SHP77 (cell line): ENCODE measurements around the gene SULT2A1.
"Not testable (repeated sequence)": the region's sequence is repeated elsewhere in the genome, so short reads cannot be mapped to it uniquely, and the experiment has no call there.

Experiments used
- DNase-seq, 2 experiments: peaks; one replicate each; lab custom pipeline; 2025; lab: John Stamatoyannopoulos, UW

Gene SULT2A1

DNA sequence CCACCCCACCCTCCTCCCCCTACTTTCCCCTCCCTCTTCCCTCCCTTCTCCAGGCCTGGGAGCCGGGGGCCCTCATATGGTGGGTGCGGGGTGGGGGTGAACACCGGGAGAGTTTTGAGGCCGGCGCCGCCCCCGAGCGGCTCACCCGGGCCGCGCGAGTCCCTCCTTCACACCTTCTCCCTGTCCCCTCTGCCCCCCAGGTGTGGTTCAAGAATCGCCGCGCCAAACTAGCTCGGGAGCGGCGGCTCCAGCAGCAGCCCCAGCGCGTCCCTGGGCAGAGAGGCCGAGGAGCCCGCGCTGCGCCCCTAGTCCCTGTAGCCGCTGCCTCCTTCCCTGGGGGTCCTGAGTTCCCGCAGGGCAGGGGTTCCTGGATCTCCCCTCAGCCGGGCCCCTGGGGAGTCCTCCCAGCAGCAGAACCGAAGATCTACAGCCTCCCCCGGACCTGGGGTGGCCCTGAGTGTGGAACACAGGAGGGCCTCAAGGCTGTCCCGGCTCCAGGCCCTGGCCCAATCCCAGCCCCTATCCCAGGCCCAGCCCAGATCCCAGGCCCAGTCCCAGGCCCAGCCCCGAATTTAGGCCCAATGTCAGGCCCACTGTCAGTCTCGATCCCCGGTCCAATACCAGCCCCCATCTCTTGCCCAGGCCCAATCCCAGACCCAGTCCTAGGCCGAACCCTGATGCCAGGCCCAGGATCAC, 25.4 kb downstream of the SULT2A1 start:
- DNase-seq, result no peak

DNA sequence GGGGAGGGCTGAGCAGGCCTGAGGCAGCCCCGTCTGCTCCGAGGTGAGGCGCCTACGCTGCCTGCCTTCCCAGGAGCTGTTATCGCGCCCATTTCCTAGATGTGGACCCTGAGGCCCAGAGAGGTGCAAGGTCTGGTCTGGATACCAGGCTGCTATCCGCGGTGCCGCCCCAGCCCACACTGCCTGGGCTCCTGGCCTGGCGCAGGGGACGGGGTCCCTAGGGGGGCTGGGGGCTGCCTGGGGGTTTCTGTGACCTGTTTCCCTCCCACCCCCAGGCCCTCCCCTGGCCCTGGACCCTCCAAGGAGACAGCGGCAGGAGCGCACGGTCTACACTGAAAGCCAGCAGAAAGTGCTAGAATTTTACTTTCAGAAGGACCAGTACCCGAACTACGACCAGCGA, 26.3 kb downstream of the SULT2A1 start:
- DNase-seq, result not testable (repeated sequence)

DNA sequence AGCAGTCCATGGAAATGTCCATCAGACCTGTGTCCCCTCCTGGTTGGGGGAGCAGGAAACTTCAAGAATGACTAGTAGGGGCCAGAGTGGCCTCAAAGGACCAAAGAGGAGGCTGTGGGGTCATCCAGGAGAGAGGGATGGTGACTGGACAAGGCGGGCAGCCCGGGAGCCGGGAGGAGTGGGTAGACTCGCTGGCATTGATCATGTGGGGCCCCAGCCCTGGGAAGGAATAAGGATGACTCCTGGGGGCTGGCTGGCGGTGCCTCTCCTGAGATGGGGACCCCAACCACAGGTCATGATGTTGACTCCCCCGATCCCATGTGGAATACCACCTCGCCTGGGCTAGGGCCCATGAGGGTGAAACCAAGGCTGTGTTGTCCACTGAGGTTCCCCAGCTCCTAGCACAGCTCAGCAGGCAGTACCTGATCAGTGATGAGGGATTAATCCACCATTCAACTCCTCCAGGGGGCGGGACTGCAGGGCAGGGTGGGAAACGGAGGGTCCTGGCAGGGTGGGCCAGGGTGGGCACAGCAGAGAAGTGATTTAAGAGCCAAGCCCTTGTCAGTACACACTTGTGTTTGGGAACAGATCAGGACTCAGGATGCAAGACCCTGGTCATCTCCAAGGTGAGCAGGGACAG, 27.3 kb downstream of the SULT2A1 start, which contains the start of gene TPRX2:
Gene TPRX2 (plus strand): TSS at position 590 of the 640 bp plus-strand sequence. CDS start 12 bp downstream, at position 602.
- DNase-seq, result not testable (repeated sequence)

DNA sequence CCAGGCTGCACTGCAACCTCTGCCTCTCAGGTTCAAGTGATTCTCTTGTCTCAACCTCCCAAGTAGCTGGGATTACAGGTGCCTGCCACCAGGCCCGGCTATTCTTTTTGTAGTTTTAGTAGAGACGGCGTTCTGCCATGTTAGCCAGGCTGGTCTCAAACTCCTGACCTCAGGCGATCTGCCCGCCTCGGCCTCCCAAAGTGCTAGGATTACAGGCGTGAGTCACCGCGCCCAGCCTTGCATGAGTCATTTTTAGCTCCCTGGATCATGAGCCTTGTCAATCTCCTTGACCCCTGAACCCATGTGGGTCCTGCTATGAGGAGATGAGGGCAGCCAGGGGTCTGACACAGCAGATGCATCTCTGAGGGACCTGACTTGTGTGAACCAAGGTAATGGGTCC, 27.9 kb downstream of the SULT2A1 start:
- not testable (repeated sequence) for DNase-seq

DNA sequence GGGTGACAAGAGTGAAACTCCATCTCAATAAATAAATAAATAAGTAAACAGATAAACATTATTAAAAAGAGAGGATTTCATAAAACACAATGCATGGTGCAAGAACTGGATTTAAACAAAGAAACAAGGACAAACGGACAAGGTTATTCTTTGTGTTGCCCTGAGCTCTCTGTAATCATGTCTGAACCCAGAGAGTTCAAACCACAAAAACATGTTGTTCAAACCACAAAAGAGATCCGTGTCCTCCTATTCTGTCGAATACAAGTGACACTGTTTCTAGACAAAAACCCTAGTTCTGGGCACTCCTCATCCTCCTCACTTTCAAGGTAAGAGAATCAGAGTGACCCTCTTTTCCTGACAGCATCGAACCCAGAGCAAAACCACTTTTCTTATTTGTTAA, 31.7 kb downstream of the SULT2A1 start:
- DNase-seq, result no peak

DNA sequence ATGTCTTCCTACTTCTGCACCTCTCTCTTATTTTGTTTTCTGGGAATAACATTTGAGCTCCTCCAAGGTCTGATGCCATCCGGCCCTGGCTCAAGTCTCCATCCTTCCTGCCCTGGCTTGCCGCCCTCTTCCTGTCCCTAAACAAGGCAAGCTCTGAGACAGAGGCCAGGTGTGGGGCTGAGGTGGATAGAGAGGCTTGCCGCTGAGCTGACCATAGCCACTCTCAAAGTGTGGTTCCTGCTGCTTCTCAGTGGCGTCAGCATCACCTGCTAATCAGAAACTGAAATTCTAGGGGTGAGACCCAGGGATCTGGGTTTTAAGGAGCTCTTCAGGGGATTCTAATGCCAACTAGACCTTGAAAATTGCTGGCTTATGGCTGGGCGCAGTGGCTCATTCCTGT, 33.1 kb downstream of the SULT2A1 start:
- no peak for DNase-seq

DNA sequence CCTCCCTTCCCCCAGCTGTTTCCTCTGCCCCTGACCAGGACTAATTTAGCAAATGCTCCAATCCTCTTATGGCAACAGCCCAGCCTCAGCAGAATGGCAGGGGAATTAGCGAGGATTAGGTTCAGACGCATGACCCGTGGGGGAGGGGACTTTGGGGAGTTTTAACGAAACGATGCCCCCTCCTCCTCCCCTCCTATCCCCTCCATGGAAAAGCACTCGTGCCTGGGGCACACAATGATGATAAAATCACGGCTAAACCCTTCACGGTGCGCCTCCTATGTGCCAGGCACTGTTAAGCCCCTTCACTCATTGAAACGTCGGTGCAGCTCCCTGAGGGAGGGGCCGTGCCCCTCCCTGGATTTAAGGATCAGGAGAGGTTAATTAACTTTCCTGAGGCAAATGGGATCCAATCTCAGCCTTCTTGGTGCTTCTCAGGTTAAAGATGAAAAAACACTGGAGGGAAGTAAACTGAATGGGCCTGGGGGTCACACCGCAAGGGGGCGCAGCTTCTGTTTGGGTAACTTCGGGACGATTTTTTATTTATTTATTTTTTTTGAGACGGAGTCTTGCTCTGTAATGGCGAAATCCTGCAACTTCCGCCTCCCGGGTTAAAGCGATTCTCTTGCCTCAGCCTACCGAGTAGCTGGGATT, 37.2 kb downstream of the SULT2A1 start:
- no peak for DNase-seq

DNA sequence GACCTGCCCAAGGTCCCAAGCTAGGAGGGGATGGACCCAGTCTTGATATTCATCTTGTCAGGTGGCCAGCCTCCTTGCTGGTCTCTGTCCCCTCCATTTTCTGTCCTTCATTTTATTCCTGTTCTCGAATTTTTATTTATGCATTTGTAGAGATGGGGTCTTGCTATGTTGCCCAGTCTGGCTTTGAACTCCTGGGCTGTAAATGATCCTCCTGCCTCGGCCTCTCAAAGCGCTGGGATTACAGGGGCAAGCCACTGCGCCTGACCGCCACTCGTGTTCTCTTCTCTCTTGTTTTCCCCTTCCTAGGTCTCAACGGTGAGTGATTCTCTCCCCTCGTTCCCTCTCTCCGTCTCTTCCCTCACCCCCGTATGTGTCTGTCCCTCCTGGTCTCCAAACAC, 37.7 kb downstream of the SULT2A1 start:
- DNase-seq, result no peak

DNA sequence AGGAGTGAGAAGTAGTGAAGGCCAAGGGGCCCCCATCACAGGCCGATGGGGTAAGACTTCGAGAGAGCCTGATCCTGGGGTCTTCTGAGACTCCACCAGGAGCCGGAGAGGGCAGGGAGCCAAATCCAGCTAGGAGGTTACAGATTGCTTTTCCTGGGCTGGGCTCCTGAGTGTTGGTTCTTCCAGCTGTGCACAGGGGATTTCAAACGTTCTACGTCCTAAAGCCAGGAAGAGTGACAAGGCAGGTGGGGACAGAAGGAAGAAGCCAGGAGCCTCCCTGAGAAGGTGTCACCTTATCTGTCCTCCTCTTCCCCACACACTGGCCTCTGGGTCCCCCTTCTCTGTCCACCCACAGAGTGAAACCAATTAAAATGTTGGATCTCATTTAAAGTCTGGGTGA, 43.2 kb downstream of the SULT2A1 start:
- no peak for DNase-seq

DNA sequence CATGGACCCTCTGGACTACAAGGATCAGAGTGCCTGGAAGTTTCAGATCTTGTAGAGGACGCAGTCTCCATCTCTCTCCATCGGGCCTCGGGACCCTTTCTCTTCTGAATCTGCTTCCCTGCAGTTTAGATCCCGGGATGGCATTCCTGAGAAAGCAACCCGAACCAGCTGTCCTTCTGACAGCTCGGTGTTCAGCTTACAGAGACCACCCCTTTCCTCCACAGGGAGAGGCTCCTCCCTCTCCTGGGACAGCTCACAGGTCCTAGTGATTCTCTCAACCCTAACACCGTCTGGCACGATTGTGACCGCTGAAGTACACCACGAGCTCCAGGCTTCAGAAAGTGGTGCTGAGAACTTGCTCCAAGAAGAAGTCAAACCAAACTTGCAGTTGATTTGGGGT, 46.2 kb downstream of the SULT2A1 start:
- DNase-seq, result no peak

DNA sequence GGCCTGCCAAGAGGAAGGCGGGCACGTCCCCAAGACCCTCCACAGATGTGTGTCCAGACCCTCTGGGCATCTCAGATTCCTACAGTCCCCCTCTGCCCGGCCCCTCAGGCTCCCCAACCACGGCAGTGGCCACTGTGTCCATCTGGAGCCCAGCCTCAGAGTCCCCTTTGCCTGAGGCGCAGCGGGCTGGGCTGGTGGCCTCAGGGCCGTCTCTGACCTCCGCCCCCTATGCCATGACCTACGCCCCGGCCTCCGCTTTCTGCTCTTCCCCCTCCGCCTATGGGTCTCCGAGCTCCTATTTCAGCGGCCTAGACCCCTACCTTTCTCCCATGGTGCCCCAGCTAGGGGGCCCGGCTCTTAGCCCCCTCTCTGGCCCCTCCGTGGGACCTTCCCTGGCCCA, 46.7 kb downstream of the SULT2A1 start:
- DNase-seq, result no peak

DNA sequence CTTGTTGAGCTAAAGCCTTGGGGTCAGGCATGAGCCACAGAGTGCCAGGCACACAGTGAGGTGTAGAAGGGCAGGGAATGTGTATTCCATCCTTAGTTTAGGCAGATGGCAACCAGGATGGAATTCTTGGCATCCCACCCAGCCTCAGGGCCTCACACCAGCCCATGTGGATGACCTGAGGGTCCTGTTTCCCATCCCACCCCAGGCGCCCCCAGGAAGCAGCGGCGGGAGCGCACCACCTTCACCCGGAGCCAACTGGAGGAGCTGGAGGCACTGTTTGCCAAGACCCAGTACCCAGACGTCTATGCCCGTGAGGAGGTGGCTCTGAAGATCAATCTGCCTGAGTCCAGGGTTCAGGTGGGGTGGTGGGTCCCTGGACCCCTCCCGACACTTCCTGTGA, 50.1 kb downstream of the SULT2A1 start:
- DNase-seq, result no peak

DNA sequence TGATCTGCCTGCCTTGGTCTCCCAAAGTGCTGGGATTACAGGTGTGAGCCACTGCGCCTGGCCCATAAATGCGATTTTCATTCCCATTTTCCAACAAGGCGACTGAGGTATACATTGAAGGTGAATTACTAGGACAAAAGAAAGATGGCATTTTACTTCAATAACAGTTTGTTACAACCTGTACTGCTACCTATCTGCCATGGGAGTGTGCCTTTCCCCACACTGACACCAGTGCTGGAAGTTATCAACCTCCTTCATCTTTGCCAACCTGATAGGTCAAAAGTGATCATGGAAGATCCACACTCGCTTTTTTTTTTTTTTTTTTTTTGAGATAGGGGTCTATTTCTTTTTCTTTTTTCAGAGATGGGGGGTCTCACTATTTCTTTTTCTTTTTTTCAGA, 53.4 kb downstream of the SULT2A1 start:
- DNase-seq, result no peak

DNA sequence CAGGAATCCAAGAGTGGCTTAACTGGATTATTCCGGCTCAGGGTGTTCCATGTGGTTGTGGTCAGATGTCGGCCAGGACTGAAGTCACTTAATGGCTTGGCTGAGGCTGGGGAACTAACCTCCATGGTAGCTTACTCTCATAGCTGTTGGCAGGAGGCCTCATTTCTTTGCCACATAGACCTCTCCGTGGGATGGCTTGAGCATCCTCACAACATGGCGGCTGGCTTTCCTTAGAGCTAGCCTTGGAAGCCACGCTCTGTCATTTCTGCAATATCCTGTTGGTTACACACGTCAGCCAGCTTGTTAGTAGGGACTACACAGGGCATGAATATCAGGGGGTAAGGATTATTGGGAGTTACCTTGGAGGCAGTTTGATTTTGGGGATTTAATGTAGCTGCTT, 59.3 kb downstream of the SULT2A1 start:
- DNase-seq, result no peak

DNA sequence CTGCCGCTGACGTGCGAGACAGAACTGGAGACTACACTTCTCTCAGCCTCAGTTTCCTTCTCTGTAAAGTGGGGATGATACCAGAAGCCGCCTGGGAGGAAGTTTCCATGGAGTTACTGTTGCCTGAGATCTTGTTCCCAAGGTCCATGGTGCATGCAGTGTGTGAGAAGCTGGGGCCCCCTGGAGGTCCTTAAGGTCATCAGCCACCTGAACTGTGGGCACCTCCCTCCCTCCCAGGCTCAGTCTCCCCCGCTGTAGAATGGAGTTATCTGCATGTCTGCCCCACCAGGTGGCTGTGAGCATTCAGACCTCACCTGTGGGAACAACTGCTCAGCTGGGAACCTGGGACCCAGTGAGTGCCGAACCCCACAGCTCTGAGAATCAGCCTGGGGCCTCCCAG, 61.7 kb downstream of the SULT2A1 start:
- DNase-seq, result no peak

DNA sequence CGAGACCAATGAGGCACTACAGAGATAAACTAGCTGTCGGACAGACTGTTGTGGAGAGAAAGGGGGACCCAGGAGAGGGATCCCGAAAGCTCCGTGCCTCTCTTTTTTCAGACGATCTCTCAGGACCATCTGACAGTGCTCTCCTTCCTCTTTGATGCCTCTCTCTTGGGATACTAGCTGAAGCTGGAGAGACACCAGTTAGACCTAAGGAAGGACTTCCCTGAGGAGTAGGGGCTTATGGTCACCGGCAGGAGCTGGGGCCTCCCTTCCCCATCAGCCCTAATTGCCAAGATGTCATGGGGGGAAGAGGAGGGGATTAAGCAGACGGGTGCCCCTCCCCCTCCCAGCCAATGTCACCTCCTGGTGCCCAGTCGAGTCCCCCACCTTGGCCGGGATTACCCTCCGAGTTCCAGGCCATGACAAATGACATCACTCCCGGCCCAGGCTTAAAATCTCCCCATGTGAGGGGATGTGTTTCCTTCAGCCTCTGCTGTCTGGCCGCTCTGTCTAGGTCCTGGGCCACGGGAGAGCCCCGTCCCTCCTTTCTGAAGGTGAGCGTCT, 64.6 kb downstream of the SULT2A1 start, which contains the start of gene CRX:
Gene CRX (plus strand): TSS at position 478 of the 561 bp plus-strand sequence. CDS start 12,507 bp downstream, outside the sequence.
- DNase-seq, result no peak
